ENCODE measurements around the gene NLGN1. TPM values are rescaled to one million over a fixed set of nuclear protein-coding genes. Genes with fewer than 3 reads are reported as not detected.

Gene NLGN1
- total RNA-seq, 2 experiments from 2014 or later: not detected

- ATAC-seq (ENCODE audit: low read depth) (no peak), DNase-seq (no peak)
- H3K36me3 Mint-ChIP-seq: no peaks in the 10 kb centered on the region
- POLR2A ChIA-PET: no interaction called here
- H3K27me3 Mint-ChIP-seq: no peaks in the 10 kb centered on the region
- no peak overlapping the region for H3K4me3 Mint-ChIP-seq
- H3K4me1 Mint-ChIP-seq: no peaks in the 10 kb centered on the region
- H3K27ac Mint-ChIP-seq: no peak overlapping the region
- no peaks in the 10 kb centered on the region for H3K9me3 Mint-ChIP-seq
Measured at GRCh38 chr3:173599673-173600072, 202.1 kb downstream of the NLGN1 start.

GRCh38 chr3:173614522-173614921 lies 217.0 kb downstream of the NLGN1 start:
- Mint-ChIP-seq H3K27ac (no peak overlapping the region), H3K36me3 (no peaks in the 10 kb centered on the region), H3K9me3 (no peaks in the 10 kb centered on the region), H3K4me1 (no peaks in the 10 kb centered on the region), H3K4me3 (no peak overlapping the region), H3K27me3 (no peaks in the 10 kb centered on the region)
- POLR2A ChIA-PET: no interaction called here
- DNase-seq (no peak), ATAC-seq (ENCODE audit: low read depth) (no peak)

- no peaks in the 10 kb centered on the region for H3K9me3 Mint-ChIP-seq
- no peak overlapping the region for H3K4me3 Mint-ChIP-seq
- ATAC-seq (ENCODE audit: low read depth) (no peak), DNase-seq (no peak)
- no peaks in the 10 kb centered on the region for H3K4me1 Mint-ChIP-seq
- no peaks in the 10 kb centered on the region for H3K27me3 Mint-ChIP-seq
- POLR2A ChIA-PET: no interaction called here
- no peaks in the 10 kb centered on the region for H3K36me3 Mint-ChIP-seq
- H3K27ac Mint-ChIP-seq: no peak overlapping the region
Measured at GRCh38 chr3:173615661-173616060, 218.1 kb downstream of the NLGN1 start.

- H3K9me3 Mint-ChIP-seq: no peaks in the 10 kb centered on the region
- peaks cover 3% of the 10 kb centered on the region for H3K4me1 Mint-ChIP-seq
- POLR2A ChIA-PET: no interaction called here
- H3K4me3 Mint-ChIP-seq: no peak overlapping the region
- no peaks in the 10 kb centered on the region for H3K27me3 Mint-ChIP-seq
- DNase-seq (no peak), ATAC-seq (ENCODE audit: low read depth) (no peak)
- H3K36me3 Mint-ChIP-seq: no peaks in the 10 kb centered on the region
- no peak overlapping the region for H3K27ac Mint-ChIP-seq
Measured at GRCh38 chr3:173617490-173617889, 219.9 kb downstream of the NLGN1 start.

GRCh38 chr3:173618148-173618547 lies 220.6 kb downstream of the NLGN1 start:
- Mint-ChIP-seq H3K9me3 (no peaks in the 10 kb centered on the region), H3K27ac (no peak overlapping the region), H3K4me3 (no peak overlapping the region), H3K4me1 (peaks cover 3% of the 10 kb centered on the region), H3K36me3 (no peaks in the 10 kb centered on the region), H3K27me3 (no peaks in the 10 kb centered on the region)
- ATAC-seq (ENCODE audit: low read depth): no peak
- DNase-seq: no peak
- POLR2A ChIA-PET: no interaction called here

- Mint-ChIP-seq H3K36me3 (no peaks in the 10 kb centered on the region), H3K27me3 (no peaks in the 10 kb centered on the region), H3K27ac (no peak overlapping the region)
Measured at GRCh38 chr3:173618703-173619102, 221.2 kb downstream of the NLGN1 start.

GRCh38 chr3:173622166-173622565 lies 224.6 kb downstream of the NLGN1 start:
- no peaks in the 10 kb centered on the region for H3K9me3 Mint-ChIP-seq
- no peak for ATAC-seq (ENCODE audit: low read depth)

More at GRCh38 chr3:173618703-173619102, 221.2 kb downstream of the NLGN1 start:
- H3K4me1 Mint-ChIP-seq: peaks cover 3% of the 10 kb centered on the region
- H3K4me3 Mint-ChIP-seq: no peak overlapping the region
- POLR2A ChIA-PET: no interaction called here
- H3K9me3 Mint-ChIP-seq: no peaks in the 10 kb centered on the region
- DNase-seq (no peak), ATAC-seq (ENCODE audit: low read depth) (no peak)

GRCh38 chr3:173624086-173624485 lies 226.5 kb downstream of the NLGN1 start:
- no peaks in the 10 kb centered on the region for H3K36me3 Mint-ChIP-seq
- H3K4me3 Mint-ChIP-seq: no peak overlapping the region
- ATAC-seq (ENCODE audit: low read depth): no peak

More at GRCh38 chr3:173622166-173622565, 224.6 kb downstream of the NLGN1 start:
- Mint-ChIP-seq H3K4me3 (no peak overlapping the region), H3K36me3 (no peaks in the 10 kb centered on the region), H3K27ac (no peak overlapping the region), H3K27me3 (no peaks in the 10 kb centered on the region), H3K4me1 (peaks cover 3% of the 10 kb centered on the region)
- POLR2A ChIA-PET: no interaction called here
- no peak for DNase-seq

GRCh38 chr3:173630849-173631248 lies 233.3 kb downstream of the NLGN1 start:
- H3K4me1 Mint-ChIP-seq: no peaks in the 10 kb centered on the region
- DNase-seq: no peak
- ATAC-seq (ENCODE audit: low read depth): no peak
- H3K27me3 Mint-ChIP-seq: no peaks in the 10 kb centered on the region
- no peak overlapping the region for H3K4me3 Mint-ChIP-seq
- no peaks in the 10 kb centered on the region for H3K36me3 Mint-ChIP-seq
- H3K9me3 Mint-ChIP-seq: no peaks in the 10 kb centered on the region
- POLR2A ChIA-PET: no interaction called here
- H3K27ac Mint-ChIP-seq: no peak overlapping the region

More at GRCh38 chr3:173624086-173624485, 226.5 kb downstream of the NLGN1 start:
- POLR2A ChIA-PET: no interaction called here
- Mint-ChIP-seq H3K27ac (no peak overlapping the region), H3K9me3 (no peaks in the 10 kb centered on the region), H3K27me3 (no peaks in the 10 kb centered on the region), H3K4me1 (peaks cover 3% of the 10 kb centered on the region)
- DNase-seq: no peak

GRCh38 chr3:173632945-173633344 lies 235.4 kb downstream of the NLGN1 start:
- DNase-seq (no peak), ATAC-seq (ENCODE audit: low read depth) (no peak)
- no peak overlapping the region for H3K27ac Mint-ChIP-seq
- no peaks in the 10 kb centered on the region for H3K27me3 Mint-ChIP-seq
- POLR2A ChIA-PET: no interaction called here
- no peak overlapping the region for H3K4me3 Mint-ChIP-seq
- no peaks in the 10 kb centered on the region for H3K9me3 Mint-ChIP-seq
- H3K36me3 Mint-ChIP-seq: no peaks in the 10 kb centered on the region
- no peaks in the 10 kb centered on the region for H3K4me1 Mint-ChIP-seq

- H3K27me3 Mint-ChIP-seq: no peaks in the 10 kb centered on the region
- H3K4me3 Mint-ChIP-seq: no peak overlapping the region
- ATAC-seq (ENCODE audit: low read depth) (no peak), DNase-seq (no peak)
- H3K4me1 Mint-ChIP-seq: no peaks in the 10 kb centered on the region
- POLR2A ChIA-PET: no interaction called here
- no peaks in the 10 kb centered on the region for H3K9me3 Mint-ChIP-seq
- H3K36me3 Mint-ChIP-seq: no peaks in the 10 kb centered on the region
- H3K27ac Mint-ChIP-seq: no peak overlapping the region
Measured at GRCh38 chr3:173635826-173636225, 238.3 kb downstream of the NLGN1 start.

- Mint-ChIP-seq H3K27ac (no peak overlapping the region), H3K27me3 (no peaks in the 10 kb centered on the region), H3K9me3 (no peaks in the 10 kb centered on the region), H3K4me3 (no peak overlapping the region), H3K36me3 (no peaks in the 10 kb centered on the region), H3K4me1 (no peaks in the 10 kb centered on the region)
- POLR2A ChIA-PET: no interaction called here
- ATAC-seq (ENCODE audit: low read depth): no peak
- DNase-seq: no peak
Measured at GRCh38 chr3:173639098-173639497, 241.6 kb downstream of the NLGN1 start.

- ATAC-seq (ENCODE audit: low read depth): no peak
- Mint-ChIP-seq H3K4me3 (no peak overlapping the region), H3K27me3 (no peaks in the 10 kb centered on the region), H3K36me3 (no peaks in the 10 kb centered on the region), H3K27ac (no peak overlapping the region), H3K9me3 (no peaks in the 10 kb centered on the region), H3K4me1 (no peaks in the 10 kb centered on the region)
- POLR2A ChIA-PET: no interaction called here
- no peak for DNase-seq
Measured at GRCh38 chr3:173641696-173642095, 244.2 kb downstream of the NLGN1 start.

GRCh38 chr3:173644086-173645082 lies 246.8 kb downstream of the NLGN1 start:
- Mint-ChIP-seq H3K4me3 (no peak overlapping the region), H3K4me1 (no peaks in the 10 kb centered on the region), H3K27me3 (no peaks in the 10 kb centered on the region), H3K27ac (no peak overlapping the region), H3K36me3 (no peaks in the 10 kb centered on the region), H3K9me3 (no peaks in the 10 kb centered on the region)
- ATAC-seq (ENCODE audit: low read depth) (no peak), DNase-seq (no peak)
- POLR2A ChIA-PET: no interaction called here

All from activated naive CD8-positive, alpha-beta T cell treated with anti-CD3 and anti-CD28 coated beads, Interleukin-2, amount 10 ng/mL, durations not matched to agents 7 days and 5 days (primary cell).